GM18498 (cell line): ENCODE data around the gene CDC34.

Source experiments
- ATAC-seq: cut with Tn5 transposase; IDR thresholded peaks from one replicate; pipeline ENCODE4 v1.9.1; 2021; ENCODE audit warnings: mild to moderate bottlenecking, moderate library complexity; ENCODE audit not compliant: unreplicated experiment

CDC34 gene, protein sequence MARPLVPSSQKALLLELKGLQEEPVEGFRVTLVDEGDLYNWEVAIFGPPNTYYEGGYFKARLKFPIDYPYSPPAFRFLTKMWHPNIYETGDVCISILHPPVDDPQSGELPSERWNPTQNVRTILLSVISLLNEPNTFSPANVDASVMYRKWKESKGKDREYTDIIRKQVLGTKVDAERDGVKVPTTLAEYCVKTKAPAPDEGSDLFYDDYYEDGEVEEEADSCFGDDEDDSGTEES

DNA sequence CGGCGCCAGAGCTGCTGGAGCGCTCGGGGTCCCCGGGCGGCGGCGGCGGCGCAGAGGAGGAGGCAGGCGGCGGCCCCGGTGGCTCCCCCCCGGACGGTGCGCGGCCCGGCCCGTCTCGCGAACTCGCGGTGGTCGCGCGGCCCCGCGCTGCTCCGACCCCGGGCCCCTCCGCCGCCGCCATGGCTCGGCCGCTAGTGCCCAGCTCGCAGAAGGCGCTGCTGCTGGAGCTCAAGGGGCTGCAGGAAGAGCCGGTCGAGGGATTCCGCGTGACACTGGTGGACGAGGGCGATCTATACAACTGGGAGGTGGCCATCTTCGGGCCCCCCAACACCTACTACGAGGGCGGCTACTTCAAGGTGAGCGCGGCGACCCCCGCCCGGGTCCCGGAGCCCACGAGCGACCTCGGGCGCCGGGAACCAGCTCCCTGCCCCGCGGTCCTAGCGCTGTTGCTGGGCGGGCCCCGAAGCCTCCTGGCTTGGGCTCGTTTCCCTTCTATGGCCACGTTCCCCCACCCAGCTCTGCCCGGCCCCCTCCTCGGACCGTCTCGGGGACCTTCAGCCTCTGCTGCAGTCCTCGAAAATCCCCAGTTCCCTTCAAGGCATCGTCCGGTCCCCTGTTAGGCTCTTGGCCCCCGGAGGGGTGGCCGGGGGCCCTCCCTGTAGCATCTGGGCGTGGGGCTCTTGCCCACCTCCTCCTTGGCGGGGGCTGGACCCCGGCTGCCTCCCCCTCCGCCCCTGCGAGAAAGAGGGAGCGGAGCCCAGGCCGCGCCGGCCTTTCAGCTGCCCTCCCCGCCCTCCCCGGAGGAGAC is at the start of gene CDC34:
Gene CDC34, plus strand, starts transcription at position 8 of the 808 bp plus-strand sequence. Its CDS starts 172 bp downstream, at position 180.
- ATAC-seq, result peak; percentile 13

DNA sequence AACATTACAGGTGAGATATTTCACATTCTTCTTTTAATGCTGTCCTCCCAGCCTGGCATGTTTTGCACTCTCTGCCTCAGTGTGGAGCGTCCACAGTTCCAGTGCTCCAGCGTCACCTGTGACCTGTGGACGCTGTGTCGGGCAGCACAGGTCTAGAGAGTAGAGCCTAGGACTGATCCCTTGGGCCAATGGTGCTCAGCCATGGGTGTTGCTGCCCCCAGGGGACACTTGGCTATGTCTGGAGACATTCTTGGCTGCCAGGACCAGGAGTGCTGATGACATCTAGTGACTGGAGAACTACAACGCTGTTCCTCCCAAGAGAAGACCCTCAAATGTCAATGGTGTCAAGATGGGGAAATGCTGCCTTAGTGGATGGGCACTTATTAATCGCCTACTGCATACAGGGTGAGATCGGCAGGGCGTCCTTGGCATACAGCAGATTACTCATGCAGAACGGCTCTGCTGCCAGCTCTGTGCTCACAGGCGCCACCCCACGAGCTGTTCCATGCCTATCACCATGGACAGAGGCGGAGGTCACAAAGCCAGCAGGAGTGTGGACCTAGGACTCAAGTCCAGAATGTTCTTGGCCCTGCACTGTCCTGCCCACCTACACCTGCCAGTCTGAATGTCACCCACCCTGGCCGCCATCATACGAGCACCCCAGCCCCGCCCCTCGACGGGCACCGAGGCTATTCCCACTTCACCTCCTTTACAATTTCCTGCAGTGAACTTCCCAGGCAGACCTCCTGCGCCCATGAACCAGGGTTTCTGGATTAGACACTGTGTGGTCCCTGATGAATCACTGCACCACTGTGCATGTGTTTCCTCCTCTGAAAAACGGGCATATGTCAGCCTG is 49.1 kb upstream of the CDC34 start:
- no peak for ATAC-seq

DNA sequence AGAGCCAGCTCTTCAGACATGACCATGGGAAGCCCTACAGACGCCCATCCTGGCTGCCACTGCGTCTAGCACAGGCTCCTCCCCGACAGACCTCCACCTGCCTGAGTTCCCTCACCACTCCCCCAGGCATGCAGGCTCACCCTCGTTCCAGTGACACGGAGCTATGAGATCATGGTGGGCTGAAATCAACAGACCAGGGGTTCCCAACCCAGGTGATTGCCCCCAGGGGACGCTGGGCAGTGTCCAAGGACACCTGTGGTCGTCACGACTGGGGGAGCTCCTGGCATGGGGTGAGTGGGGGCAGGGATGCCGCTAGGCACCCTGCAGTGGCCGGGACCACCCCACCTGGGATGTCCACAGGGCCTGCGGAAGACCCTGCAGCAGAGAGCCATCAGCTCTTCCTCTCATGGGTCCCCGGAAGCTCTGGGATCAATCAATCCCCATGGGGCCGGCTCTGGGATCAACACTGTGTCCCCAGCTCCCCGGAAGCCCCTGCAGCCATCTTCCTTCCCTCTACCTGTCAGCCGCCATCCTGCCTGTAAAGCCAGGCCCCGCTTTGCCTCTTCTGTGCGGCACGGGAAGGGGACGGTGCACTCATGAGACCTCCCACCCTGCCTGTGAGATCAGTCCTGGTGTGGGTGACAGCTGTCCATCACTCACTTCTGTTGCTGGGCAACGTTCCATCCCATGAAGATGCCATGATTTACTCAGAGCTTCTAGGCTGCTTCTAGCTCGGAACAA is 48.1 kb upstream of the CDC34 start:
- no peak for ATAC-seq

DNA sequence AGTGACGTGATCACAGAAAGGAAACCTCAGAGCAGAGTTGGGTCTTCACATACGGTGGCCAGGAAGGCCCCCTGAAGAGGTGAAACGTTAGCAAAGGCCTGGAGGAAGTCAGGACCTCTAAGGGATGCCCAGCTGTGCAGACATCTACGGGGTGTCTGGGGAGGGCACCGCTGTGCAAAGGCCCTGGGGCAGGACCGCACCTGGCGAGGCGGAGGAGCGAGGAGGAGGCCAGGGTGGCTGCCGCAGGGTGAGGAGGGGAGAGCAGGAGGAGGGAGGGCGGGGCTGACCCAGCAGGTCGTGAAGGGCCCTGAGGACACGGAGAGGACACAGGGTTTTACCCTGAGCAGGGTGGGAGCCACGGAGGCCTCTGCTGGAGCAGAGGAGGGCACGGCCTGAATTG is 47.1 kb upstream of the CDC34 start:
- no peak for ATAC-seq

DNA sequence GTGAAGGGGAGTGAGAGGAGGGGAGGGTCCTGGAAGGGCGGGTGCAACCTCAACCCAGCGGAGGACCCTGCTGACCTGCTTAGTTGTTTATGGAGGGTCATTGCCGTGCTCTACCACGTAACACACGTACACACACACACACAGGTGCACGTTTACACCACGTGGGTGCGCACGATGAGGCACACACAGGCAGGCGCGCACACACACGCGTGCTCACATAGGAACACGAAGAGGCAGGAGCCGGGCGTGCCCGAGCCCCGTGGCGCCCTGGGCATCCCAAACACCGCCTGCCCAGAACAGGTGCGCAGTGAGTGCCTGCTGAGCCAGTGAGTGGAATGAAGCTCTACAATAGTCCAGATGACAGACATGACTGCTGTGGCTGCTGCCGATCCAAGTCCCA is 46.5 kb upstream of the CDC34 start:
- ATAC-seq, result no peak

DNA sequence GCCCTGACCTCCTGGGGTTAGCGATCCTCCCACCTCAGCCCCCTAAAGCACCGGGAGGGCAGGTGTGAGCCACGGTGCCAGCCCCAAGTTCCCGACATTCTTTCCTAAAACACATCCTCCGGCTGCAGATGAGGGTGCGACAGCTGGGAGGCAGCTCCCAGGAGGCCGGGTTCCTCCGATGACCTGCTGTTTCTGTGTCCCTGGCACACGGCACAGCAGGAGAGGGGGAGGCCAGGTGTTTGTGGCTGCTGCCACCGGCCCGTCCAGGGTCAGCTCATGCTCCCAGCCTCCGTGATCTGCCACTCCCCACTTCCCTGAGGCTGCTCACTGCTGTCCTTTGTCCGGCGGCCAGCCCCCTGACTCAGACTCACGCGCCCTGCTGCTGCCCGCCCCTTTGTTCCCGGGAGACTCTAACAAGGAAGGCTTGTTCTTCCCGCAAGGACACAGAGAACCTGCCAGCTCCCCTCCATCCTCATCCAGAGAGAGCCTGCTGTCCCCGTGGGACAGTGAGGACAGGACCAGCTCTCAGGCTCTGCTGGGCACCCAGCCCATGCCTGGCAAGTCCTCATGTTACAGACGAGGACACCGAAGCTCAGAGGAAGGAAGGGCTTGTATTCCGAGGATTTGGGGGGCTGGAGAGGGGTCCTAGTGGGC is 45.9 kb upstream of the CDC34 start:
- ATAC-seq, result no peak

DNA sequence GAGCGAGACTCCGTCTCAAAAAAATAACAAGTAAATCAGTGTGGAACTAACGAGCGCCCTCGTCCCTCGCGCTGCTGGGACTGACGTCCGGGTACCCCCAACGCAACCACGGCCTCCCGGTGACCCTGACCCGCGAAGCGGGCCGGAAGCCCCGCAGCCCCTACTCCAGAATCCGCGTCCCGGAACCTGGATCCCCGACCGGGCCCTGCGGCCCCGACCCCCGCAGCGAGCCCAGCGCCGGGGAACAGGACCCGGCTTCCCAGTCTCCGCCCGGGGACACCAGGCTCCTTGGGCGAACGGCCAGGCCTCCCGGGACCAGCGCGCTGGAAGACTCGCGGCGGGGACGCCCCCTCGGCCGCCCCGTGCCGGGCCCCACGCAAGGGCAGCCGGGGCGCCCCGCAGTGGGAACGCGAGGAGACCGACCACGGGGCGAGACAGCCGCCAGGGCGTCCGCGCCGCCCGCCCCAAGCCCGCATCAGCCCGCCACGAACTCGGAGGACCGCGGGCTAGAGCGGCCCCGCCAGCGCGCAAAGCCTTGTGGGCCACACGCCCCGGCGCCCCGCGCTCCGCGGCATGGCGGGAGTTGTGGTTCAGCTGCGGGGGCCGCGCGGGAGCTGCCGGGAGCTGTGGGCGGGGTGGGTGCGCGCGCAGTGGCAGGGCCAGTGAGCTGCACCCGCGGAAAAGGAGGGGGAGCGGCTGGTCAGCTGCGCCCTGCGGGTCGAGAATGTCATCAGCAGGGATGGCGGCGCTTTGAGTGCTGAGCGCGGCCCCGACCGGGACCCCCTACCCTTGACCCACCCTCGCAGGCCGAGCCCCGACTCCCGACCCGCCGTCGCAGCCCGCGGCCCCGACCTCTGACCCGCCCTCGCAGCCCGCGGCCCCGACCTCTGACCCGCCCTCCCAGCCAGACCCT is 42.8 kb upstream of the CDC34 start:
- peak; percentile 84 for ATAC-seq

DNA sequence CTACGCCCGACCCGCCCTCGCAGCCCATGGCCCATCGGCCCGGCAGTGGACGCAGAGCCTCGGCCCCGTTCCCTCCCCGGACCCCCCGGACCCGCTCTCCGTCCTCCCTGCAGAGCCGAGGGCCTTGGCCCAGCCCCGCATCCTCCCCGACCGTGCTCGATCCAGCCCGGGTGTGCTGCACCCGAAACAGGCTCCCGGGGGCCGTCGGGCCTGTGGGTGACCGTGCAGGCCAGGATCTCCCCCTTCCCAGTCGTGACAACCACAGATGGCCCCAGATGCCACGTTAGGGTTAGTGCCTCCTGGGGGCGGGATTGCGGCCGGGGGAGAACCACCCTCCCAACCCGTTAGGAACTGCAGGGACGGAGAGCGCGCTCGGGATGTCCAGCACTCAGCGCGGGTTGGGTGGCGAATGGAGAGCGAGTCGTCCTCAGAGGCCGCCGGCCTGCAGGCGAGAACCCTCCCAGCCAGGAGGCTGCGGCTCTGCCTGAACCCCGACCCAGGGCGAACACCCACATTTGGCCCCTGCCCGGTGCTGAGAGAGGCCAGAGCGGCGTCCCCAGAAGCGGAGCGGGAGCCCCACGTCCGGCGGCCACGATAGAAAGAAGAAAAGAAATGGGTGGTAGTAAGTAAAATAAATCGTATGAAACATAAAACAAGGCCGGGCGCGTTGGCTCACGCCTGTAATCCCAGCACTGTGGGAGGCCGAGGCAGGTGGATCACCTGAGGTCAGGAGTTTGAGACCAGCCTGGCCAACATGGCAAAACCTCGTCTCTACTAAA is 42.0 kb upstream of the CDC34 start:
- ATAC-seq, result no peak

DNA sequence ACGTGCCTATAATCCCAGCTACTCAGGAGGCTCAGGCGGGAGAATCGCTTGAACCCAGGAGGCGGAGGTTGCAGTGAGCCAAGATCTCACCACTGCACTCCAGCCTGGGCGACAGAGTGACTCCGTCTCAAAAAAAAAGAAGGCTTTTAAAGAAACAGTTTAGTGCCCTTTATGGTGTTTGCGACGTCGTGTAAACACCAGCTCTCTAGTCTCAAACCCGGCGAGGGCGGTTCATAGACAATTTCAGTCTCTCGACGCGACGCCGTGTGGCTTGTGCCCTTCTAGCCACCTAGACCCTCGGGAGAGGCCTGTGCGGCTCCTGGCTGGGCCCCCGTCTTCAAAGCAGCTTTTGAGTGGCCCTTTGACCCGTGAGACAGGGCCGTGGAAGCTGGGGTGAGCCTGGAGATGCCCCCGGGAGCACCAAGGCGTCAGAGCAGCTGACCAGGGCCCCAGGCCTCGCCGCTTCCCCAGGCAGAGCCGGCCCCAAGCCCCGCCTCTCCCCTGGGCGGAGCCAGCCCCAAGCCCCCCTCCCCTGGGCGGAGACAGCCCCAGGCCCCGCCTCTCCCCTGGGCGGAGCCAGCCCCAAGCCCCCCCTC is 40.3 kb upstream of the CDC34 start:
- no peak for ATAC-seq

DNA sequence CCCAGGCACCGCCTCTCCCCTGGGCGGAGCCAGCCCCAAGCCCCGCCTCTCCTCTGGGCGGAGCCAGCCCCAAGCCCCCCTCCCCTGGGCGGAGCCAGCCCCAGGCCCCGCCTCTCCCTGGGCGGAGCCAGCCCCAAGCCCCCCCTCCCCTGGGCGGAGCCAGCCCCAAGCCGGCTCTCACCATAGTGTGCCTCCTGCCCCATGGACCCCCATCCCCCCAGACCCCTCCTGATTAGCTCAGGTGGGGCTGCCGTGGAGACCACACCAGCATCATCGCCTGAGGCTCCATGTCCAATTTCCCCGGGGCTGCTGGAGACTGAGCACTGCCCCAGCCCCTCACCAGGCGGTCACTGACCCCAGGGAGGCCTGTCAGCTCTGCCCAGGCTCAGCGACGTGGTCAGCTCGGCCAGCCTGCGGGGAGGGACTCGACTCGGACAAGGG is 39.4 kb upstream of the CDC34 start:
- ATAC-seq, result no peak

DNA sequence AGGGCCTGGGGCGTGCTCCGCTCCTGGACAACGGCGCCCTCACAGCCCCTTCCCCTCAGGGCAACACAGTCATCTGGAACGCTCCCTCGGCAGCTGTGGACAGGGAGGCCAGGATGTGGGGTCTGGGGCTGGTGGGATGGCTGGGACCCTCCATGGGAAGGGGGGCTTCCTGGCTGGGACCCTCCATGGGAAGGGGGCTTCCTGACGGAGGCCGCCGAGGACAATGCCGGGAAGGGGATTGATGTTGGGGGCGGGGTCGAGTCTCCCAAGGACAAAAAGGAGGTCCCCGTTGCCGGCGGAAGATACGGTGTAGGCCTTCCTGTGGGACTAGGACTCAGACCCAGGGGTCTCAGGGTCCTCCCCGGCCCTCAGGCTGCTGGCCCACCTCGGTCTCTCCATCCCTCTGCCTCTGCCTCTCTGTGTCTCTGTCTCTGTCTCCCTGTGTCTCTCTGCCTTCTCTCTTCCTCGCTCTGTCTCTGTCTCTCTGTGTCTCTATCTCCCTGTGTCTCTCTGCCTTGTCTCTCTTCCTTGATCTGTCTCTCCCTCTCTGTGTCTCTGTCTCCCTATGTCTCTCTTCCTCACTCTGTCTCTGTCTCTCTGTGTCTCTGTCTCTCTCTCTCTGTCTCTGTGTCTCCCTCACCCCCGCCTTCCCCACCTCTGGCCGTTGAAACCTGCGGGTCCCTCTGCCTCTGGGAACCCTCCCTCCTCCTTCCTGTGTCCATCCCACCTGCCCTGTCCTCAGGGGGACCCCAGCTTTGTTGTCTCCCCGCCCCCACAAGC is 38.0 kb upstream of the CDC34 start:
- no peak for ATAC-seq

DNA sequence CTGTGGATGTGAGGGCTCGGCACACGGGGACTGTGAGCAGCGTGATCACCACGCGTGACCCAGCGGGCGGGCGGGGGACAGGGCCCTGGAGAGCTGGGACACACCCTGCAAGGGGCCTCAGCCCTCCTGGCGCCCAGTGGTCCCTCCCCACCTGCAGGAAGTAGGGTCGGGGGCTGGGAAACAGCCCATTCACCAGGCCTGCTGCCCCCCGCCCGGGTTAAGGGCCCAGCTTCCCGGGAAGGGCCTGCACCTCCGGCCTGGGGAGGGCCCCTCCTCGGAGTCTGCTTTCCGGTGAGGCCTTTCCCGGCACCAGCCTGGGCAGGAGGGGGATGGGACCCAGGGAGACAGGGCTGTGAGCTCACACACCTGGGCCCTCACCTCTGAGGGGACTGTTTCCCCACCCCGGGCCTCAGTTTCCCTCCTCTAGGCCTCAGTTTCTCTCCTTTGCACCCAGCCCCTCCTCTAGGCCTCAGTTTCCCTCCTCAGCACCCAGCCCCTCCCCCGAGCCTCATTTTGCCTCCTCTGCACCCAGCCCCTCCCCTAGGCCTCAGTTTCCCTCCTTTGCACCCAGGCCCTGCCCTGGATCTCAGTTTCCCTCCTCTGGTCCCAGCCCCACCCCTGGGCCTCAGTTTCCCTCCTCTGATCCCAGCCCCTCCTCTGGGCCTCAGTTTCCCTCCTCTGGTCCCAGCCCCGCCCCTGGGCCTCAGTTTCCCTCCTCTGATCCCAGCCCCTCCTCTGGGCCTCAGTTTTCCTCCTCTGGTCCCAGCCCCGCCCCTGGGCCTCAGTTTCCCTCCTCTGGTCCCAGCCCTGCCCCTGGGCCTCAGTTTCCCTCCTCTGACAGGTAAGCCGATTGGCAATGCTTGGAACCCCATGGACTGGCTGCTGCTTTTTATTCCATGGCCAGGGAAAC is 37.1 kb upstream of the CDC34 start:
- ATAC-seq, result no peak

DNA sequence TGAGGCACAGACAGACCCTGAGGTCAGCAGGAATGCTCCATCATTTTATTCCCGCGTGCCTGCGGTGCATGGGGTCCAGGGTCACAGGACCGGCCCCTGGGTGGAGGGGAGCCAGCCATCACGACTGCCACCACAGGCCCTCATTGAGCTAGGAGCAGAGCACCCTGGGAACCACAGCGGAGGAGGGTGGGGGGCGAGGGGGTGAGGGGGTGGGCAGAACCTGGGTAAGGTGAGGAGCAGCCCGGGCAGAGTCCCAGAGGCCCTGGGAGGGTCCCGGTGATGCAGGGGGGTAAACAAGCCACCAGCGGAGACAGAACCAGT is 36.5 kb upstream of the CDC34 start:
- ATAC-seq, result no peak

DNA sequence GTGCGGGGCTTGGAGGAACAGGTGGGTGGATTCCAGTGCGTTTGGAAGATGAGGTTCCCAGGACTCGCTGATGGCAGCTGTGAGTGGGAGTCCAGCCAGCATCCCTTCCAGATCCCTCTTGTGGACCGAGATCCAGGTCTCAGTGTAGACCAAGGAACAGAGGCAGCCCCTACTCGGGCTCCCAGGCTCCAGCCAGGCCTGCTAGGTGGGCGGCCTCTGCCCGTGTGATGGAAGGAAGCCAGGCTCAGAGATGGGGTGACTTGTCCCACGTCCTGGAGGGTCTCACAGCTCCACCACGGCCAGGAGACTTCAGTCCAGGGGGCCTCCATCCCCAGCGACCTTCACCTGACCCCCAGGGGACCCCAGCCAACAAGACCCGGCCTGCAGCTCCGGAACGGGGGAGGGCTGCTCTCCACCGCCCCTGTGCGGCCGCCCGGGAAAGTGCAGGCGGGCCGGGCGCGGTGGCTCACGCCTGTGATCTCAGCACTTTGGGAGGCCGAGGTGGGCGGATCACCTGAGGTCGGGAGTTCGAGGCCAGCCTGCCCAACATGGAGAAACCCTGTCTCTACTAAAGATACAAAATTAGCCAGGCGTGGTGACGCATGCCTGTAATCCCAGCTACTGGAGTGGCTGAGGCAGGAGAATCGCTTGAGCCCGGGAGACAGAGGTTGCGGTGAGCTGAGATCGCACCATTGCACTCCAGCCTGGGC is 36.0 kb upstream of the CDC34 start:
- no peak for ATAC-seq

DNA sequence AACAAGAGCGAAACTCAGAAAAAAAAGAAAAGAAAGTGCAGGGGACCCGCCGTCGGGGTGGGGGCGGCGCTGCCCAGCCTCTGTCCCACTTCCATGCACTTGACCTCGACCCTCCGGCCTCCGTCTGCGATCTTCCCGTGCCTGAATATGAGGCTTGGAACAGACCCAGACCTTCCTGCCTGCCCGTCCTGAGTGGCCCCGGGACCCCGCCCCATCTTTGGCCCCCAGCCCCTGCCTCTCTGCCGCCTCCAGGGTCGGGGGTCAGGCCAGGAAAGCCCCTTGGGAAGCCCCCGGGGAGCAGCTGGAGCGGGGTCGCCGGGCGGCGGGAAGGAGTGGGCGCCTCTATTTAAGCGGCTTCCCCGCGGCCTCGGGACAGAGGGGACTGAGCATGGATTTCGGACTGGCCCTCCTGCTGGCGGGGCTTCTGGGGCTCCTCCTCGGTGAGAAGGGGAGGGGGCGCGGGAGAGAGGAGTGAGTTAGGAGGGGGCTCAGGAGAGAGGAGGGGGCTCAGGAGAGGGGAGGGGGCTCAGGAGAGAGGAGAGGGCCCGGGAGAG is 35.4 kb upstream of the CDC34 start, which contains the start of gene MADCAM1:
Gene MADCAM1, plus strand, starts transcription at position 375 of the 554 bp plus-strand sequence. Its CDS starts 14 bp downstream, at position 389.
- ATAC-seq, result no peak
